SK-N-SH (cell line): ENCODE measurements around the gene CA5A. TPM values are rescaled to one million over a fixed set of nuclear protein-coding genes. Genes with fewer than 3 reads are reported as not detected.
A peak's percentile ranks its signal among the peaks of the same experiment; 100 is the strongest.
"Not testable (repeated sequence)": the region's sequence is repeated elsewhere in the genome, so short reads cannot be mapped to it uniquely, and the experiment has no call there.

ENCODE experiments used
- CTCF ChIA-PET: fragments of 300-600, 350-600 bp; formaldehyde crosslinking; extraction: SDS; loops from one replicate; lab custom pipeline; 2021; lab: Yijun Ruan, JAX
- POLR2A ChIA-PET: fragments of 350-600 bp; sonication (Branson Sonifier 250); formaldehyde crosslinking; extraction: SDS; loops from one replicate; lab custom pipeline; 2020; ENCODE audit warnings: antibody characterized with exemption, inconsistent platforms; lab: Yijun Ruan, JAX
- DNase-seq: peaks from one replicate; pipeline ENCODE4 v3.0.0; 2012
- H2AFZ ChIP-seq: fragments of 200-600 bp; sonication (generic); 2 replicates; pipeline ENCODE4 v1.8.1; 2016; ENCODE audit warnings: antibody characterized with exemption, mild to moderate bottlenecking, low read depth
- H3F3A ChIP-seq: fragments of 200-600 bp; sonication (generic); replicated peaks from 2 replicates; pipeline ENCODE3; 2016; ENCODE audit warnings: antibody characterized with exemption, mild to moderate bottlenecking; ENCODE audit not compliant: insufficient read depth
- H3K27ac ChIP-seq, 2 experiments: fragments of 200-500 bp in 1 of 2; fragments of 200-600 bp in 1 of 2; sonication (Bioruptor generic) in 1 of 2; sonication (generic), shearing (Covaris generic) in 1 of 2; 2 replicates each; pipeline versions ENCODE4 v1.5.1 to v1.6.1; 2014 to 2016; ENCODE audit warnings: low read depth in 2 of 2, inconsistent platforms in 1 of 2, low read length in 1 of 2, mild to moderate bottlenecking in 1 of 2, mixed read lengths in 1 of 2
- H3K27me3 ChIP-seq: fragments of 200-600 bp; sonication (generic), shearing (Covaris generic); 2 replicates; pipeline ENCODE4 v1.6.1; 2016; ENCODE audit warnings: mixed run types; ENCODE audit not compliant: insufficient read depth
- H3K36me3 ChIP-seq, 2 experiments: fragments of 200-500 bp in 1 of 2; fragments of 200-600 bp in 1 of 2; sonication (Bioruptor generic) in 1 of 2; sonication (generic) in 1 of 2; replicated peaks in 1 of 2; 2 replicates each; pipeline versions ENCODE3 to v1.5.1; 2014 to 2016; ENCODE audit warnings: low read length in 1 of 2, mild to moderate bottlenecking in 1 of 2; ENCODE audit not compliant: insufficient read depth in 2 of 2, control insufficient read depth in 1 of 2
- H3K4me1 ChIP-seq, 2 experiments: fragments of 200-500 bp in 1 of 2; fragments of 200-600 bp in 1 of 2; sonication (Bioruptor generic) in 1 of 2; sonication (generic), shearing (Covaris generic) in 1 of 2; 2 replicates each; pipeline versions ENCODE4 v1.5.1 to v1.6.1; 2014 to 2016; ENCODE audit warnings: low read depth in 1 of 2, low read length in 1 of 2, mixed run types in 1 of 2; ENCODE audit not compliant: insufficient read depth in 2 of 2, control insufficient read depth in 1 of 2
- H3K4me2 ChIP-seq: fragments of 200-600 bp; sonication (generic), shearing (Covaris generic); 2 replicates; pipeline ENCODE4 v1.6.1; 2017; ENCODE audit warnings: mixed run types
- H3K4me3 ChIP-seq, 2 experiments: fragments of 200-500 bp in 1 of 2; fragments of 200-600 bp in 1 of 2; sonication (Bioruptor generic) in 1 of 2; sonication (generic), shearing (Covaris generic) in 1 of 2; 2 replicates each; pipeline versions ENCODE4 v1.5.1 to v1.8.1; 2014 to 2016; ENCODE audit warnings: low read depth in 2 of 2, inconsistent platforms in 1 of 2, low read length in 1 of 2, mild to moderate bottlenecking in 1 of 2, mixed read lengths in 1 of 2, moderate library complexity in 1 of 2
- H3K79me2 ChIP-seq: fragments of 200-600 bp; sonication (generic); 2 replicates; pipeline ENCODE4 v1.8.1; 2017; ENCODE audit warnings: mild to moderate bottlenecking; ENCODE audit not compliant: insufficient read depth
- H3K9ac ChIP-seq: fragments of 200-600 bp; sonication (generic); 2 replicates; pipeline ENCODE4 v1.6.1; 2017; ENCODE audit warnings: mixed run types
- H3K9me2 ChIP-seq: fragments of 200-600 bp; sonication (generic); 2 replicates; pipeline ENCODE4 v1.6.1; 2017; ENCODE audit warnings: mixed run types
- H3K9me3 ChIP-seq: fragments of 200-600 bp; sonication (generic); 2 replicates; pipeline ENCODE4 v1.6.1; 2017; ENCODE audit warnings: mixed run types, mild to moderate bottlenecking, moderate library complexity
- H4K20me1 ChIP-seq: fragments of 200-600 bp; sonication (generic); 2 replicates; pipeline ENCODE4 v1.6.1; 2017; ENCODE audit warnings: mild to moderate bottlenecking, mixed run types; ENCODE audit not compliant: insufficient read depth
- CHD2 ChIP-seq: fragments of 150-350 bp; IDR thresholded peaks from 2 replicates; pipeline ENCODE4 v1.6.1; 2018; ENCODE audit warnings: low read length; ENCODE audit not compliant: partially characterized antibody
- EZH2phosphoT487 ChIP-seq: fragments of 200-600 bp; sonication (generic); IDR thresholded peaks from 2 replicates; pipeline ENCODE4 v1.6.1; 2017; ENCODE audit warnings: low read depth, mixed run types, mild to moderate bottlenecking, antibody characterized with exemption, moderate library complexity, borderline replicate concordance
- FOXJ3 ChIP-seq: sonication (generic); formaldehyde crosslinking; IDR thresholded peaks from 2 replicates; pipeline ENCODE4 v1.5.1; 2020; ENCODE audit warnings: mild to moderate bottlenecking, missing genetic modification reagents
- FOXM1 ChIP-seq: IDR thresholded peaks from 2 replicates; pipeline ENCODE4 v1.4.0; 2012; ENCODE audit warnings: low read depth, mild to moderate bottlenecking
- GABPA ChIP-seq: IDR thresholded peaks from 2 replicates; pipeline ENCODE4 v1.4.0; 2012; ENCODE audit warnings: low read depth, mild to moderate bottlenecking
- MXI1 ChIP-seq: IDR thresholded peaks from 2 replicates; pipeline ENCODE4 v1.6.1; 2012; ENCODE audit warnings: mild to moderate bottlenecking, low read depth, low read length, improper control_type of control experiment
- NRF1 ChIP-seq: IDR thresholded peaks from 2 replicates; pipeline ENCODE4 v1.6.1; 2012; ENCODE audit warnings: low read depth, mild to moderate bottlenecking, low read length
- RAD21 ChIP-seq: IDR thresholded peaks from 2 replicates; pipeline ENCODE4 v1.6.1; 2012; ENCODE audit warnings: mild to moderate bottlenecking, low read length
- RCOR1 ChIP-seq: fragments of 150-350 bp; IDR thresholded peaks from 2 replicates; pipeline ENCODE4 v1.6.1; 2017; ENCODE audit warnings: antibody characterized with exemption, low read length
- SIN3A ChIP-seq: IDR thresholded peaks from 2 replicates; pipeline ENCODE4 v1.6.1; 2012; ENCODE audit warnings: low read depth, mild to moderate bottlenecking, low read length, moderate library complexity, borderline replicate concordance
- SMC3 ChIP-seq: IDR thresholded peaks from 2 replicates; pipeline ENCODE4 v1.6.1; 2012; ENCODE audit warnings: low read depth, low read length, improper control_type of control experiment
- TEAD4 ChIP-seq: IDR thresholded peaks from 2 replicates; pipeline ENCODE4 v1.4.0; 2012; ENCODE audit warnings: mild to moderate bottlenecking, borderline replicate concordance; ENCODE audit not compliant: insufficient read depth
- YY1 ChIP-seq: IDR thresholded peaks from 2 replicates; pipeline ENCODE4 v1.4.0; 2012; ENCODE audit warnings: low read depth, mild to moderate bottlenecking
- WGBS: methylation state at CpG from one replicate; pipeline ENCODE4 v1.1.6; 2017; ENCODE audit warnings: low lambda C conversion rate; 5-methylcytosine and 5-hydroxymethylcytosine counted together
- polyA plus RNA-seq, 3 experiments: library from polyadenylated mRNA; depleted of rRNA; stranded (reverse); fragments of >200 nt; gene quantifications; 2 replicates each; pipeline ENCODE4 v1.2.3, GENCODE V29; 2012
- TF ChIP-seq, protein P1 (sequence below): IDR thresholded peaks from 2 replicates; pipeline ENCODE4; 2012
- TF ChIP-seq, protein P2 (sequence below): fragments of 150-350 bp; IDR thresholded peaks from 2 replicates; pipeline ENCODE4 v1.6.1; 2016; ENCODE audit warnings: mild to moderate bottlenecking, low read depth, low read length
- TF ChIP-seq, protein P3 (sequence below): IDR thresholded peaks from 2 replicates; pipeline ENCODE4 v1.4.0; 2012; ENCODE audit warnings: low read depth
- TF ChIP-seq, protein P4 (sequence below): IDR thresholded peaks from 2 replicates; pipeline ENCODE4 v1.4.0; 2012; ENCODE audit warnings: low read depth, borderline replicate concordance

CA5A gene
- polyA plus RNA-seq, 1 of the 3 experiments (the other 2 are of a cell fraction), result not detected

DNA sequence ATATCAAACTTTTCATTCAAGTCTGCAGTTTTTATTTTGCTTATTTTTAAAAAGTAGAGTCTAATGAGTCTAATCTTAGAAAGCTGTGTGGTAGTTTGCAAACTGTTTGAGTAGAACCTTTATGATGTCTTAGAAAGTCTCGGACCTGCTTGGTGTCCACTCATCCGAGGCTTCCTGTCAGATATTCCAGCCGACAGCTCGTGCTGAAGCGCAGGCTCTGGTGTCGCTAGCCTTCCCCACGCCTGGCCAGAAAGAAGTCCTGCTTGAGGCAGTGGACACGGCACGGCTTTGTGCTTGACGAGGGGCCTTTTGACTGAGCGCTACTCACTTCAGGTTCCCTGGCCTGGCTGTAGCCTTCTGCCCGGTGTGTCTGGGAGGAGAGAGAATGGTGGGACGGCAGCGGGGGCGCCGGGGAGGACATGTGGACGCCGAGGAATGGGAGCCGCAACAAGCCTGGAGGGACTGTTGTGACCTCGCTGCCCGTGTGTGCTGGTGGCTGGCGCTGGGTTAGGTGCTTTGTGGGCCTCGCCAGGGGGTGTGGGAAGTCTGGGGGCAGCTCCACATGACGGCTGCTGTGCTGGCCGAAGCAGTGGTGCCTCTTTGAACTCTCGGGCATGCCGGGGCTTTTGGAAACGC lies 48.4 kb upstream of the CA5A start:
- CTCF ChIA-PET, result interaction anchor here (1.1 kb wide), 1 partner anchor 93 kb away, joined by 4 read pairs; no protein-coding TSS in a partner anchor

DNA sequence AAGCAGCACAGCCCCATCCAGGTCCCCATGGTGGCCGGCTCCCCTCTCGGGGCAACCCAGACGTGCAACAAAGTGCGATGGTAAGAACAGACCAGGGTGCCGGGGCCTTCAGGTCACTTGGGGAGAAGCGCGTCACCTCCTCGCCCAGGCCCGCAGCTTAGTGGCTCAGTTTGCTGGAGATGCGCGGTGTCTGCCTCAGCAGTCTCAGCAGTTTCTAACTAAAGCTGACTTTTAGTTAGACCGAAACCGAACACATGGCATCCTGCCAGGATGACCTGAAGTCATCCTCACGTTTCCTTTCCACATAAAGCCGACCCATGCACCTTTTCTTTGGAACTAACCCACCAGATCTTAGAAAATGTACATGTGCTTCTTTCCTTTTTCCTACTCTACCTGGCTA lies 47.9 kb upstream of the CA5A start:
- H3K27me3 ChIP-seq, H3K4me1 ChIP-seq, H4K20me1 ChIP-seq, H3K9ac ChIP-seq, H3K27ac ChIP-seq, POLR2A ChIA-PET, H2AFZ ChIP-seq, H3K79me2 ChIP-seq, H3K4me3 ChIP-seq, H3F3A ChIP-seq, H3K9me2 ChIP-seq, DNase-seq, H3K9me3 ChIP-seq, H3K4me2 ChIP-seq: not testable (repeated sequence)
- CTCF ChIA-PET, result interaction anchor here (0.8 to 2.0 kb wide), 5 partner anchors 17 to 453 kb away, joined by 4 to 8 read pairs (median 4); no protein-coding TSS in a partner anchor
- peaks cover 0 to 17% of the 10 kb centered on the region in 2 experiments for H3K36me3 ChIP-seq
- 96% methylated on average over 11 of the region's 15 CpGs for WGBS

More for the DNA sequence above, 48.4 kb upstream of the CA5A start:
- no peak for TF ChIP-seq YY1
- no peak for TF ChIP-seq GABPA
- TF ChIP-seq, protein P1, sequence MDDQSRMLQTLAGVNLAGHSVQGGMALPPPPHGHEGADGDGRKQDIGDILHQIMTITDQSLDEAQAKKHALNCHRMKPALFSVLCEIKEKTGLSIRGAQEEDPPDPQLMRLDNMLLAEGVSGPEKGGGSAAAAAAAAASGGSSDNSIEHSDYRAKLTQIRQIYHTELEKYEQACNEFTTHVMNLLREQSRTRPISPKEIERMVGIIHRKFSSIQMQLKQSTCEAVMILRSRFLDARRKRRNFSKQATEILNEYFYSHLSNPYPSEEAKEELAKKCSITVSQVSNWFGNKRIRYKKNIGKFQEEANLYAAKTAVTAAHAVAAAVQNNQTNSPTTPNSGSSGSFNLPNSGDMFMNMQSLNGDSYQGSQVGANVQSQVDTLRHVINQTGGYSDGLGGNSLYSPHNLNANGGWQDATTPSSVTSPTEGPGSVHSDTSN, result no peak
- TF ChIP-seq, protein P2, sequence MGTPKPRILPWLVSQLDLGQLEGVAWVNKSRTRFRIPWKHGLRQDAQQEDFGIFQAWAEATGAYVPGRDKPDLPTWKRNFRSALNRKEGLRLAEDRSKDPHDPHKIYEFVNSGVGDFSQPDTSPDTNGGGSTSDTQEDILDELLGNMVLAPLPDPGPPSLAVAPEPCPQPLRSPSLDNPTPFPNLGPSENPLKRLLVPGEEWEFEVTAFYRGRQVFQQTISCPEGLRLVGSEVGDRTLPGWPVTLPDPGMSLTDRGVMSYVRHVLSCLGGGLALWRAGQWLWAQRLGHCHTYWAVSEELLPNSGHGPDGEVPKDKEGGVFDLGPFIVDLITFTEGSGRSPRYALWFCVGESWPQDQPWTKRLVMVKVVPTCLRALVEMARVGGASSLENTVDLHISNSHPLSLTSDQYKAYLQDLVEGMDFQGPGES, result no peak
- no peak for TF ChIP-seq RCOR1
- TF ChIP-seq, protein P3, sequence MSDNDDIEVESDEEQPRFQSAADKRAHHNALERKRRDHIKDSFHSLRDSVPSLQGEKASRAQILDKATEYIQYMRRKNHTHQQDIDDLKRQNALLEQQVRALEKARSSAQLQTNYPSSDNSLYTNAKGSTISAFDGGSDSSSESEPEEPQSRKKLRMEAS, result no peak
- TF ChIP-seq CHD2, result no peak
- TF ChIP-seq EZH2phosphoT487, result no peak
- no peak for TF ChIP-seq MXI1
- TF ChIP-seq, protein P4, sequence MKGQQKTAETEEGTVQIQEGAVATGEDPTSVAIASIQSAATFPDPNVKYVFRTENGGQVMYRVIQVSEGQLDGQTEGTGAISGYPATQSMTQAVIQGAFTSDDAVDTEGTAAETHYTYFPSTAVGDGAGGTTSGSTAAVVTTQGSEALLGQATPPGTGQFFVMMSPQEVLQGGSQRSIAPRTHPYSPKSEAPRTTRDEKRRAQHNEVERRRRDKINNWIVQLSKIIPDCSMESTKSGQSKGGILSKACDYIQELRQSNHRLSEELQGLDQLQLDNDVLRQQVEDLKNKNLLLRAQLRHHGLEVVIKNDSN, result no peak
- TF ChIP-seq TEAD4, result no peak
- TF ChIP-seq FOXJ3 (CRISPR knock-in tag), result no peak
- no peak for TF ChIP-seq RAD21
- no peak for TF ChIP-seq FOXM1
- TF ChIP-seq SMC3, result no peak
- TF ChIP-seq NRF1, result no peak
- TF ChIP-seq SIN3A, result no peak
- H3K9me2 ChIP-seq, result no peaks in the 10 kb centered on the region
- H3K4me3 ChIP-seq, result no peak overlapping the region
- POLR2A ChIA-PET, result interaction anchor here (0.6 kb wide), 1 partner anchor 634 kb away, joined by 3 read pairs; no protein-coding TSS in a partner anchor
- no peak overlapping the region for H3K4me2 ChIP-seq
- no peaks in the 10 kb centered on the region for H3K27me3 ChIP-seq
- H3K4me1 ChIP-seq, result peaks cover 0 to 4% of the 10 kb centered on the region in 2 experiments; a peak in 1 of 4 replicates
- peaks cover 0 to 17% of the 10 kb centered on the region in 2 experiments for H3K36me3 ChIP-seq
- H3F3A ChIP-seq, result no peaks in the 10 kb centered on the region
- no peak overlapping the region for H3K9ac ChIP-seq
- 95% methylated on average over 18 of the region's 28 CpGs for WGBS
- H3K79me2 ChIP-seq, result no peaks in the 10 kb centered on the region
- H4K20me1 ChIP-seq, result no peaks in the 10 kb centered on the region
- no peak for DNase-seq
- no peak overlapping the region; a peak in 1 of 4 replicates for H3K27ac ChIP-seq
- H3K9me3 ChIP-seq, result no peaks in the 10 kb centered on the region
- H2AFZ ChIP-seq, result no peak overlapping the region

DNA sequence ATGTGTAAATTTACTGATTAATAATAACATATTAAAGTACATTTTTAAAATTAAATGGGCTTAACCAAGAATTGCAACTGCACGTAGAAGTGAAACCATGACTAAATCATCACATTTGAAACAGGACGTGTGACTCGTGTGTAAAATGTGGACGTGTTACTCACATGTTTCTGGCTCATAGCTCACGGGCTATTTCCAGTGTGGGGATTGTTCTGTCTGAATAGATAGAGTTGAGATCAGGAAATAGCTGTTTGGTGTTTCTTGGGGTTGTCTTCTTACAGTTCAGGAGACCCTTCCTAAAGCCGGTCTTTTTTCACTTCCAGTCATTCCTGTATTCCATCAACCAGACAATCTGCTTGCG lies 47.4 kb upstream of the CA5A start:
- H3K9ac ChIP-seq, H3K79me2 ChIP-seq, H3K4me2 ChIP-seq, H3K9me3 ChIP-seq, POLR2A ChIA-PET, H2AFZ ChIP-seq, H4K20me1 ChIP-seq, H3K27me3 ChIP-seq, H3F3A ChIP-seq, H3K9me2 ChIP-seq, H3K4me1 ChIP-seq, H3K4me3 ChIP-seq, DNase-seq: not testable (repeated sequence)
- Histone ChIP-seq H3K36me3 (peaks cover 0 to 13% of the 10 kb centered on the region in 2 experiments), H3K27ac (peak overlapping the region in 1 of 2 experiments; percentile 22; a peak in 1 of 4 replicates)
- CTCF ChIA-PET, result interaction anchor here (0.8 to 2.0 kb wide), 7 partner anchors 12 to 454 kb away, joined by 4 to 8 read pairs (median 4); no protein-coding TSS in a partner anchor
- WGBS, result 54% methylated on average over 7 of the region's 7 CpGs
